ENCODE results near the gene ADGRB3.
"Not testable (repeated sequence)": the region's sequence is repeated elsewhere in the genome, so short reads cannot be mapped to it uniquely, and the experiment has no call there.

The ADGRB3 gene

DNA sequence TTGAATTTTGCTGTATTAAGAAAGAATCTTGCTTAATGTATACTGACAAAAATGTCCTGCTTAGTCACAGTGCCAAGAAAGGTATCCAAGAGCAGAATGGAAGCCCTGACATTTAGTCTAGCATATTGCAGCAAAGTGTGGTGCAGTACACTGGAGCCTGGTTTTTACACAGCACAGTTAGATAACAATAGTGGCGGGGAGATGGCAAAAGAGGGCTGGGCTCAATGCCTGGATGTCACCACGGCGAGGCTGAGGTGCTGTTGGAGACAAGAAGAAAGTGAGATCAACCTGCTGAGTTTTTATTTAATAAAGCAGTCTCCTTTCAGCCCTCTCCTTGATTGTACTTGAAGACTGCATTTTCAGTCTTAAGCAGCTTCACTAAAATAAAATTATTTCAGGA, 735.7 kb downstream of the ADGRB3 start:
- DNase-seq, result no peak

DNA sequence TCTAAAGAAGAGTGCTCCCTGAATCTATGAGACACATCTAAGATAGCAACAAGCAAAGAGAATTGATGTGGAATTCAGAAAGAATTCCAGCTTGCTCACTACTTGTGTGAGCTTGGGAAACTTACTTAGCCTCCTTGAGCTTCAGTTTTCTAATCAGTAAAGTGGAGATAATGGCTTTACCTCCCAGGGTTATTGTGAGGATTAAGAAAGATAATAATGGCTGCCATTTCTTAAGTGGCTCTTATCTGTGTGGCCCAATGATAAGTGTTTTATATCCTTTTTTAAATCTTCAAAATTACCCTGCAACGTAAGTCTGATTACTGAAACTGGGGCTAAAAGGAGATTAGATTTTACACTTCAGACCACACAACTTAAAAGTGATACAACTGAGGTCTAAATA, 743.2 kb downstream of the ADGRB3 start:
- no peak for DNase-seq

DNA sequence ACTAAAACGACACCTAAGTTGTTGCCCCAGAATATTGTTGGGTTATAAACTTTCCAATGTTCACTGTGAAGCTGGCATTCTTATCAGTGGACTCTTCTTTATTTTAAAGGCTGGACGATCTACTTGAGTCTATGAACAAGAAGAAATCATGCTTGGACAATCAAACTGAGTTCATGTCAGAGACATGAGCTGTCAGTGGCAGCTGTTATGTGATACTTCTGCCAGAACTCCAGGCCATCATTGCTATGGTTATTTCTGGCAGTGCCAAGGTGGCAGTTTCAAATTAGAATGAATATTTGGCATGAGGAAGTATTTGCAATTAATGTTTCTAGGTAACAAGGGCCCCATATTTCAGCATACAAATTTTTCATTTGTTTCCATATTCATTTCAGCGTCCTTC, 744.4 kb downstream of the ADGRB3 start:
- no peak for DNase-seq

DNA sequence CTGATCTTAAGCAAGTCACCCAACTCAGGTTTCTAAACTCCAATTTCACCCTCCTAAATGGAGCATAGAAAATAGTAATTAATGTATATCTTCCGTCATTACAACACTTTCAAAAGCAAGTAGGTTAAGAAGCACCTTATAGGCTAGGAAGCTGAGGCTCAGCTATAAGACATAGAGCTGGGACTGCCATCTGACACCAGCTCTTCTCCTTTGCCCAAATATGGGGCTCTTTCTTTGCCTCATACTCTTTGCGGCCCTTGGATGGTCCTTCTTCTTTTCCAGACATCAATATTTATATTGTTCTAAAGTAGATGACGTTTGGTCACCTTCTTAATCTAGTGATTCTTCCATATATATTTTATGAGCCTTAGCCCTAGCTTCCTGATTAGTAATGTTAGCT, 748.5 kb downstream of the ADGRB3 start:
- DNase-seq, result no peak

DNA sequence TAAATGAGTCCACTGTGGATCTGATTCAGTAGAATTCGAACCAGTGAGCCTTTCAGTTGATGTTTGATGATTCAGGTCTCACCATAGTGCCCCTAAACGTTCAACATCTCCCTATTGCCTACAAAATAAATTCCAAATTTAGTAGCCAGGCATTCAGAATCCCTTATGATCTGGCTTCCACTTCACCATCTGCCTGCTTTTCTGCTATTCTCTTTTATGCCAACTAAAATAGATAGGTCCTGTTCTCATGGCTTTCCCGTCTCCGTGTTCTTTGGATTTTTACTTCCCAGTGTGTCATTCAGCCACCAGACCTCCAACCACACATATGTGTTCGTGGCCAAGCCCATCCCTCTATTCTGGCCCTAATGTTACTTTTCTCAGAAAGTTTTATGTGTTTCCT, 751.3 kb downstream of the ADGRB3 start:
- no peak for DNase-seq

DNA sequence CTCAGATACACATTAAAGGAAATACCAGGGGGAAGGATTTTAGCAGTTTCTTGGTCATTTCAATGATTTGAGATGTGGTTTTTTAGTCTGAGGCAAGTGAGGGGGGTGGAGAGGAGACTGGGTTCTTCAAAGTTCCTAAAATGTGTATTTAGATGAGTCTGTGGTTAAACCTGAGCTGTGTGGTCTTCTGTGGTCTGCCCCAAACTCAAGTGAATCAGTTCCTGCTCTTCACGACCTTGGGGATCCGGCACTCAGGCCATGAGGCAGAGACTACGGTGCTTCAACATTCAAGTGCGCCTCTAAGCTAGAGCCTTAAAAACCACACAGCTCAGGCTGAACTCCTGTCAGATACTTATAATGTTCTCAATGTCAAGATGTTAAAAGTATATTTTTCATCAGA, 755.0 kb downstream of the ADGRB3 start:
- DNase-seq, result peak; percentile 36

DNA sequence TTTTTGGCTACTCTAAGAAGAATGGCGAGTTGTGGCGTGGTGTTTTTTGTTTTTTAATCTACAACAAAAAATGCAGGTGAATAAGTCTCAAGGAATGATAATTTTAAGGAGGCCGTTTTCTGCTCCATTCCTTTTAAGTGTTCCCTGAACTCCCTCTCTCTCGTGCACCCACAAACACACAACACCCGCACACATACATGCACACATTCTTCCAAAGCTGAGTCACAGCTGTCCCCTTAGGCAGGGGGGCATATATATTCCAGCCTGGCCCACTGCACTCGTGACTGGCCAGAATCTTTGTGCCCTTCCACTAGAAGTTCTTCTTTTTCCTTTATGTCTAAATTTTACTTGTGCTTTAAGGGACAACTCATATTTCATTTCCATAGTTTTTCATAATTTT, 756.0 kb downstream of the ADGRB3 start:
- DNase-seq, result peak; percentile 18

DNA sequence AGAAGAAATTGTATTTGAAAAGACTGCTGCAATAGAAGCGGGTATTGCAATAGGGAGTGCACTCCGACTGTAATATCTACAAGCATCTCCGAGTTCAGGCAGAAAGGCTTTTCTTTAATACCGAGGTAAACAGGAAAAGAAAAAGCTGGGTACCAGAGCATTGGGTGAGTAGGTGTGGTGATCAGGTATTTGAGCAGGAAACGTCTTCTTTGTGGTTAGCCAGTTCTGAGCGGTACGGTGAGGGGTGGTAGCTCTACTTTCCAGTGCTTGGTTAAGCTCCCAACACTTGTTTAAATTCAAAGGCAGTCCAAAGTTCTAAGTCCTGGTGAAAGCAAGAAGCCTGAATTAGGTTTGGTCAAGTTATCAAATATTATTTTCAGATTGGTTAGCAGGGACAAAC, 757.7 kb downstream of the ADGRB3 start:
- no peak for DNase-seq

DNA sequence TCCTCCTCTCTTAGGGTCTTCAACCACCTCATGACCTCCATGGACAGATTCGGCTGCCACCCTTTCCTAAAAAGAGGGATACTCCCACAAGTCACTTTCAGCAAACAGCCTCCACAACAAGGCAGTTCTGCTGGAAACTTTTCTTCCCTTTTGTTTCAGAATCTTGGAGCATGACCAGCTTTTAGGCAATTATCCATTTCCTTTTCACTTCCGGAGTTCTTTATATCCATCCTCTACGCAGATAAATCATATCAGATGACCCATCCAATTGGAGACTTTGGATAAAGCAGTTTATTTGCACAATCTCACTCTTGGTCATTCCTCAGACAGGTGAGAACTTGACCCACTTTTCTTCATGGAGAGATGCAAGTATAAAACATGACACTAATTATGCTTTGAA, 763.2 kb downstream of the ADGRB3 start:
- DNase-seq, result no peak

DNA sequence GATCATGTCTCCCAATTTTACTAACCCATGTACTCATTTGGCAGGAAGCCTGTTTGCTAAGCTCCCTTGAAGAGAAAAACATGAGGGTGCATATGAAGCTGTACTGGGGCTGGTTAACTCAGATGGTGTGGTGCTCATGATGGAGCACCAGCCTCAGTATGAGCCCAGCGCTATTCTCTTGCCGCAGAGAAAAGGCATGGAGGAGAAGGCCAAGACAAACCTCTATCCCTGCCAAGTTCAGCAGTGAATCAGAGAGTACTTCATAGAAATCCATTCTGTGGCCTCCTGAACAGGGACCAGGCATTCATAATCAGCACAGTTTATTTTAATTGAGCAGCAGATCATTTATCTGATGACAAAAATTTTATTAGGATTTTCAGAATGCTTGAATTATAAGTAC, 763.6 kb downstream of the ADGRB3 start:
- no peak for DNase-seq

DNA sequence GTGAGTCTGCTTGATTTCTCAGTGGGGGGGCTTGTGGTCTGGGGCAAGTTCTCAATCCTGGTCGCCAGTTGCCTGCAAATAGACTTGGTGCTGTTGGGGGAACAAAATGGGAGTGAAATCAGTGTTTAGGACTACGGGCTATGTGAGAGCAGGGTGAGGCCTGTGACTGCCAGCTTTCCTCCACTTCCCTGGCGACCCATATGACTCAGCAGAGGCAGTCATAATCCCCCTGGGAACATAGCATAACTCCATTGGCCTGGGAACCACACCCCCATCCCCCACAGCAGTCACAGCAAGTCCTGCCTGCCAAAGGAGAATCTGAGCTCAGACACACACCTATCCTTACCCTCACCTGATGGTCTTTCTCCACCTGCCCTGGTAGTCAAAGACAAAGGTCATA, 773.8 kb downstream of the ADGRB3 start:
- DNase-seq, result peak; percentile 4

DNA sequence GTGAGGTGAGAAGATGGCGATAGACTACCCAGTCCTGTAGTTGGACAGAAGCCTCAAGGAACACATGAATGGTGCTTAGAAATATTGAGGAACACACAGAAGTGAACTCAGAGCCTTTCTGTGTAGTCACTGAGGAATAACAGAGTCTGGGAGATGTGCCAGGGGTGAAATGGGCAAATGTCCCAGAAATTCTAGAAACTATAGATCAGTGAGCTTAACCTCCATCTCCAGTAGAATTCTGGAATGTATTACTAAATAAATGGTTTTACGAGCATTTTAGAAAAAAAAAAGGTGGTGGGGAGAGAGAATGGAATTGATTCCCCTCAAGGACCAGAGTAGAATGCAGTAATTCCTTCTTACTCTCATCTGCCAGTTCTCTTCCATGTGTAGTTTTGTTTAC, 781.7 kb downstream of the ADGRB3 start:
- DNase-seq, result peak; percentile 79

DNA sequence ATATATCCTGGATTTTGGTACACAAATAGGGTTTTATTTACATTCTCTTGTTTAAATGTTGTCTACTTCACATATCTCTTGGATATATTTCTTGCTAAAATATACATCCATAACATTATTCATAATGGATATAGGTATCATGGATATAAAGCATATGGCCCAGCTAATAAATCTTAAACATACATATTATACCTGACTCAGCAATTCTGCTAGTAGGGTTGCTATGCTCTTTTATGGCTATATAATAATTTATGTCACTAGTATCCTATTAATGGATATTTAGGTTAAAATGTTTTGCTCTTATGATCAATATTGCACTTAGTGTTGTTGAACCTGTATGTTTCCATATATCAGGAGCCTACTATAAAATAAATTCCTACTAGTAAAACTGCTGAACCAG, 786.2 kb downstream of the ADGRB3 start:
- DNase-seq, result no peak

DNA sequence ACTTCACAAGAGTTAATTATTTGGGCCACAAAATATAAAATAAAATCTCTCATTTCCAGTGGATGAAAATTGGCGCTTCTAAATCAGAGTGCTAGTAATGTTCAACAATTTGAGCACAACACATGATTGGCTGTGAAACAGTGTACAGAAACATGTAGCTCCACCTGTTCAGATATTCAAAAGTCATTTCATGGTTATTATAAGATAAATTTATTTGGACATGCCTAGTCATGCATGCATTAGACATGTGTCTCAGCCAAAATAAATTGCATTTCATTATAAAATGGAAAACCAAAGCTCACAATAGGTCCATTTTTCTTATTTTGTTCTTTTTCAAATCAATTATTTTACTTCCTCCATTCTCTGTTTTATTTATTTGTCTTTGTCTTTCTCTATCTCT, 786.9 kb downstream of the ADGRB3 start:
- no peak for DNase-seq

DNA sequence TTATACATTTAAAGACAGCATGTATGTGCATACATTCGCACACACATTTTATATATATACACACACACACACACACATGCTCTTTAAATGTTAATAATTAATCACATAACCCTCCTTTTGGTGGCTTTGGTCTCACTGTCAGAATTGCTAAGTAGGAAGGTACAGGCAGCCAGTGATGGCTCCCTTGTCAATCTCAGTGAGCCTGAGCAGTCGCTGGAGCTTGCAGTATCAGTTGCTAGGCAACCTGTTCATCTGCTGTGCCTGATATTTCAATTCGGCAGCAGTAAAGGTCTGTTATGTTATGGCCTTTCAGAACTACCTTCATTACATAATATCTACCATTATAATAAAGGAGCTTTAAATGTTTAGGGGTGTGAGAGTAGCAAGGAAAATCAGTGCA, 787.4 kb downstream of the ADGRB3 start:
- no peak for DNase-seq

DNA sequence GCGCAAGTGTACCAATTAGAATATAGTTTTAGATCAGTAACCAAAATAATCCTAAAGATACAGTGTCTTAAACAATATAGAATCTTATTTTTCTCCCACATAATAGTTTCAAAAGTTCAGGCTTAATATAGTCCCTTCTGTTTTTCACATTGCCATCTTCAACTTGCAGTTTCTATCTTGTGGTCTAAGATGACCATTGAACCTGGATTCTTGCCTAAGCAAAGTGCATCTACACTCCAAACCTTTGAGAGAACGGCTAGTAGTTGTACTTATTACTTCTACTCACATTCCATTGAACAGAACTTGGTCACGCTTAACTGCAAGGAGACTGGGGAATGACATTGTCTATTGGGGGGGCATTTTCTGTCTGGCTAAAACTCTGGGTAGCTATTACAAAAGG, 788.7 kb downstream of the ADGRB3 start:
- DNase-seq, result no peak

DNA sequence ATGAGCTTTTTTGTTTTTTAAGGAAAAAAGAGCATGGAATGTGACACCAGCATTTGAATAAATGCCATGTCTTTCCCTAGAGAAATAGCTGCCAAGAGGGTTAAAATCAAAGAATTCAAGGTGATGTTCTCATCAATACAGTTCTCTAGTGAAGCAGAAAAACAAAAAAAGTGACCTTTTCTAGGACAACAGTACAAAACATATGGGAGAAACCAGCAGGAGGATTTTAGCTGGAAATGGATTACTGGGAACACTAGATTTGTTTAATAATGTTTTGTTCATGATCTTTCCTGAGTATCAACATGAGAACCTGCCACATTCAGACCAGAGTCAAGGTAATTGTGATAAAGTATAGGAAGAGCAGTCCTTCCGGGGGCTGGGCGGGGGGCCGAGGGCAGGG, 789.5 kb downstream of the ADGRB3 start:
- no peak for DNase-seq

DNA sequence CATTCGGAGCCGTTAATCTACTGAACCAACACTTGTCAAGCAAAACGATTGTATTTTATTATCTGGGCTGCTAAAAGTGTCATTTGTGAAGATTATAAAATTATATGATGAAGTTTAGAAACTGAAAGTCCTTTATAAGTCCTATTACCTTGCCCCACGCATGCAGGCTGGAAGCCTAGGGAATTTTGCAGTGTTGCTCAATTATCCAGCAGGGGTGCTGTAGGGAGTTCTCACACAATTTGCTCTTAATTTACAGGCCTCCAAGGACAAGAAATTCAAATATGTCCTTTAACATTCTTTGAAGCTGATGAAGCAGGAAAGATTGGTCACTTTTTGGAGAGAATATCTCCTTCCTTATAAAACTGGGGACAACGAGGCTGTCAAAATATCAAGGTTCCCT, 792.8 kb downstream of the ADGRB3 start:
- no peak for DNase-seq

DNA sequence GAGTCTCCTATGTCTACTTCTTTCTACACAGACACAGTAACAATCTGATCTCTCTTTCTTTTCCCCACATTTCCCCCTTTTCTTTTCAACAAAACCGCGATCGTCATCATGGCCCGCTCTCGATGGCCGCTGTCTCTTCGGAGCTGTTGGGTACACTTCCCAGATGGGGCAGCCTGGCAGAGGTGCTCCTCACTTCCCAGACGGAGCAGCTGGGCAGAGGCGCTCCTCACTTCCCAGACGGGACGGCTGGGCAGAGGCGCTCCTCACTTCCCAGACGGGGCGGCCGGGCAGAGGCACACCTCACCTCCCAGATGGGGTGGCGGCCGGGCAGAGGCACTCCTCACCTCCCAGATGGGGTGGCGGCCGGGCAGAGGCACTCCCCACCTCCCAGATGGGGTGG, 797.1 kb downstream of the ADGRB3 start:
- DNase-seq, result not testable (repeated sequence)

DNA sequence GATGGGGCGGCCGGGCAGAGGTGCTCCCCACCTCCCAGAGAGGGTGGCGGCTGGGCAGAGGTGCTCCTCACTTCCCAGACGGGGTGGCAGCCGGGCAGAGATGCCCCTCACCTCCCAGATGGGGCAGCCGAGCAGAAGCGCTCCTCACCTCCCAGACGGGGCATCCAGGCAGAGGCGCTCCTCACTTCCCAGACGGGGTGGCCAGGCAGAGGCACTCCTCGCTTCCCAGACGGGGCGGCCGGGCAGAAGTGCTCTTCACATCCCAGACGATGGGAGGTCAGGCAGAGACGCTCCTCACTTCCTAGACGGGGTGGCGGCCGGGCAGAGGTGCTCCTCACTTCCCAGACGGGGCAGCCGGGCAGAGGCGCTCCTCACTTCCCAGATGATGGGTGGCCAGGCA, 798.0 kb downstream of the ADGRB3 start:
- not testable (repeated sequence) for DNase-seq

DNA sequence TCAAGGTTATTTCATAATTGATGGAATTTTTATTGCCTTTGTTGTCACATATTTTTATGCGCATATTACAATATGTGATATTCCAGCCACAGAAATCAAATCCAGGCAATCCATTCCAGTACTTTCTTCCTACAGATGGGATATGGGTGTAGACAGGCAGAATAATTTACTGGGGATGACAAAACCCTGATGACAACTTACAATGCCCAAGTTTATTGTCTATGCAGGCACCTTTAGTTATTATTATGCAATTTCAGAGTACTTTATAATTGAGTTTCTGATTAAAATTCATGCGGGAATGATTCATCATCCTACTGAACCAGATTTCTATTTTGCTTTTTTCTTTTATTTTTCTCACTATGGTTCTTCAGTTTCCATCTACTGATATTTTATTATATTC, 803.0 kb downstream of the ADGRB3 start:
- DNase-seq, result no peak

Data from fibroblast of skin of right biceps (primary cell).